PFSK-1 (cell line): Measurements from ENCODE around the gene SDK1.

Source experiments
- POLR2AphosphoS5 ChIP-seq: IDR thresholded peaks from 2 replicates; pipeline ENCODE4 v1.6.1; 2012; ENCODE audit warnings: low read depth, mild to moderate bottlenecking, control low read depth, low read length, moderate library complexity
- SIN3A ChIP-seq: IDR thresholded peaks from 2 replicates; pipeline ENCODE4 v1.6.1; 2012; ENCODE audit warnings: mild to moderate bottlenecking, low read length, moderate library complexity, borderline replicate concordance; ENCODE audit not compliant: insufficient read depth
- TAF1 ChIP-seq: IDR thresholded peaks from 2 replicates; pipeline ENCODE4 v1.6.1; 2012; ENCODE audit warnings: low read length, control low read depth, borderline replicate concordance; ENCODE audit not compliant: insufficient read depth
- TF ChIP-seq, protein P1 (sequence below), 2 experiments: IDR thresholded peaks; 2 replicates each; pipeline versions ENCODE4 v1.6.1 to v1.8.0; 2011 to 2012; ENCODE audit warnings: low read depth in 2 of 2, low read length in 2 of 2, control low read depth in 1 of 2, inconsistent platforms in 1 of 2, mild to moderate bottlenecking in 1 of 2, moderate library complexity in 1 of 2; ENCODE audit not compliant: insufficient read depth in 1 of 2

DNA sequence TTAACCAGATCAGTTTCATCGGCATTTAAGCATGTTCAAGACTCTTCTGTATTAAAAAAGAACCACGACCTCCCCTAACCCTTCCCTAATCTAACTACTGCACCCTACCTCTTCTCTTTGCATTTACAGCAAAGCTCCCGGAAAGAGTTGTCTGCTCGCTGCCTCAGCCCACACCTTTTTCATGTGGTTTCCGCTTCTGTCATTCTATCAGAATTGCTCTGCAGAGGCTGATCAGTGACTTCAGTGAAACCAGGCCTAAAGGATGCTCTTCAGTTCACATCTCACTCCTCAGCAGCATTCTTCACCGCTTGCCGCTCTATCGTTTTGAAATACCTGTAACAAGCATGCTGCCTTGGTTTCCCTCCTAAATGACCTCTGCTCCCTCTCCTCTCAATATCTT lies 160.9 kb downstream of the SDK1 start:
- no peak for TF ChIP-seq TAF1
- TF ChIP-seq POLR2AphosphoS5, result no peak
- no peak for TF ChIP-seq SIN3A
- TF ChIP-seq, protein P1, sequence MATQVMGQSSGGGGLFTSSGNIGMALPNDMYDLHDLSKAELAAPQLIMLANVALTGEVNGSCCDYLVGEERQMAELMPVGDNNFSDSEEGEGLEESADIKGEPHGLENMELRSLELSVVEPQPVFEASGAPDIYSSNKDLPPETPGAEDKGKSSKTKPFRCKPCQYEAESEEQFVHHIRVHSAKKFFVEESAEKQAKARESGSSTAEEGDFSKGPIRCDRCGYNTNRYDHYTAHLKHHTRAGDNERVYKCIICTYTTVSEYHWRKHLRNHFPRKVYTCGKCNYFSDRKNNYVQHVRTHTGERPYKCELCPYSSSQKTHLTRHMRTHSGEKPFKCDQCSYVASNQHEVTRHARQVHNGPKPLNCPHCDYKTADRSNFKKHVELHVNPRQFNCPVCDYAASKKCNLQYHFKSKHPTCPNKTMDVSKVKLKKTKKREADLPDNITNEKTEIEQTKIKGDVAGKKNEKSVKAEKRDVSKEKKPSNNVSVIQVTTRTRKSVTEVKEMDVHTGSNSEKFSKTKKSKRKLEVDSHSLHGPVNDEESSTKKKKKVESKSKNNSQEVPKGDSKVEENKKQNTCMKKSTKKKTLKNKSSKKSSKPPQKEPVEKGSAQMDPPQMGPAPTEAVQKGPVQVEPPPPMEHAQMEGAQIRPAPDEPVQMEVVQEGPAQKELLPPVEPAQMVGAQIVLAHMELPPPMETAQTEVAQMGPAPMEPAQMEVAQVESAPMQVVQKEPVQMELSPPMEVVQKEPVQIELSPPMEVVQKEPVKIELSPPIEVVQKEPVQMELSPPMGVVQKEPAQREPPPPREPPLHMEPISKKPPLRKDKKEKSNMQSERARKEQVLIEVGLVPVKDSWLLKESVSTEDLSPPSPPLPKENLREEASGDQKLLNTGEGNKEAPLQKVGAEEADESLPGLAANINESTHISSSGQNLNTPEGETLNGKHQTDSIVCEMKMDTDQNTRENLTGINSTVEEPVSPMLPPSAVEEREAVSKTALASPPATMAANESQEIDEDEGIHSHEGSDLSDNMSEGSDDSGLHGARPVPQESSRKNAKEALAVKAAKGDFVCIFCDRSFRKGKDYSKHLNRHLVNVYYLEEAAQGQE (IDR thresholded peaks at IDR 0.05; ENCODE audit: insufficient read depth in 1 of 2, low read depth in 2 of 2, low read length in 2 of 2), result no peak
